ENCODE data around the gene TMEM141. TPM values are rescaled to one million over a fixed set of nuclear protein-coding genes. Genes with fewer than 3 reads are reported as not detected.
"Not testable (repeated sequence)": the region's sequence is repeated elsewhere in the genome, so short reads cannot be mapped to it uniquely, and the experiment has no call there.

The TMEM141 gene
- polyA plus RNA-seq, 3 donors = 53.5 to 81.8 (median 70.3) TPM

GRCh38 chr9:136763649-136764035 is 27.5 kb upstream of the TMEM141 start:
- no peak for DNase-seq (ENCODE audit: extremely low read depth in 1 of 11, low read depth in 9 of 11, low spot score in 4 of 11)

GRCh38 chr9:136764301-136764891 is 26.7 kb upstream of the TMEM141 start, which contains the start of gene LCN15:
TSS of gene LCN15 (minus strand) at chr9:136764518. CDS start at chr9:136764488, 30 bp downstream.
- no peak for DNase-seq (ENCODE audit: extremely low read depth in 1 of 11, low read depth in 9 of 11, low spot score in 4 of 11)

- no peak for DNase-seq (ENCODE audit: extremely low read depth in 1 of 11, low read depth in 9 of 11, low spot score in 4 of 11)
Observed at GRCh38 chr9:136765041-136765440, 26.1 kb upstream of the TMEM141 start.

GRCh38 chr9:136765745-136766409 is 25.3 kb upstream of the TMEM141 start:
- not testable (repeated sequence) for DNase-seq (ENCODE audit: extremely low read depth in 1 of 11, low read depth in 9 of 11, low spot score in 4 of 11)

GRCh38 chr9:136766410-136767120 is 24.6 kb upstream of the TMEM141 start:
- not testable (repeated sequence) for DNase-seq (ENCODE audit: extremely low read depth in 1 of 11, low read depth in 9 of 11, low spot score in 4 of 11)

GRCh38 chr9:136769710-136770191 is 21.4 kb upstream of the TMEM141 start:
- no peak for DNase-seq (ENCODE audit: extremely low read depth in 1 of 11, low read depth in 9 of 11, low spot score in 4 of 11)

GRCh38 chr9:136771907-136772415 is 19.2 kb upstream of the TMEM141 start:
- no peak for DNase-seq (ENCODE audit: extremely low read depth in 1 of 11, low read depth in 9 of 11, low spot score in 4 of 11)

- DNase-seq (ENCODE audit: extremely low read depth in 1 of 11, low read depth in 9 of 11, low spot score in 4 of 11) = no peak
Observed at GRCh38 chr9:136773386-136774044, 17.6 kb upstream of the TMEM141 start.

GRCh38 chr9:136774416-136775045 is 16.6 kb upstream of the TMEM141 start:
- DNase-seq (ENCODE audit: extremely low read depth in 1 of 11, low read depth in 9 of 11, low spot score in 4 of 11) = no peak

GRCh38 chr9:136775191-136775590 is 16.0 kb upstream of the TMEM141 start:
- DNase-seq (ENCODE audit: extremely low read depth in 1 of 11, low read depth in 9 of 11, low spot score in 4 of 11) = no peak

- DNase-seq (ENCODE audit: extremely low read depth in 1 of 11, low read depth in 9 of 11, low spot score in 4 of 11) = no peak
Observed at GRCh38 chr9:136776947-136777346, 14.2 kb upstream of the TMEM141 start.

- DNase-seq (ENCODE audit: extremely low read depth in 1 of 11, low read depth in 9 of 11, low spot score in 4 of 11) = no peak
Observed at GRCh38 chr9:136777359-136777758, 13.8 kb upstream of the TMEM141 start.

- no peak for DNase-seq (ENCODE audit: extremely low read depth in 1 of 11, low read depth in 9 of 11, low spot score in 4 of 11)
Observed at GRCh38 chr9:136779808-136780207, 11.3 kb upstream of the TMEM141 start.

GRCh38 chr9:136782452-136782851 is 8.7 kb upstream of the TMEM141 start:
- no peak for DNase-seq (ENCODE audit: extremely low read depth in 1 of 11, low read depth in 9 of 11, low spot score in 4 of 11)

- DNase-seq (ENCODE audit: extremely low read depth in 1 of 11, low read depth in 9 of 11, low spot score in 4 of 11) = no peak
Observed at GRCh38 chr9:136784249-136784996, 6.7 kb upstream of the TMEM141 start.

- no peak for DNase-seq (ENCODE audit: extremely low read depth in 1 of 11, low read depth in 9 of 11, low spot score in 4 of 11)
Observed at GRCh38 chr9:136784997-136785361, 6.2 kb upstream of the TMEM141 start.

- DNase-seq (ENCODE audit: extremely low read depth in 1 of 11, low read depth in 9 of 11, low spot score in 4 of 11) = not testable (repeated sequence)
Observed at GRCh38 chr9:136785565-136786355, 5.4 kb upstream of the TMEM141 start.

GRCh38 chr9:136786451-136786850 is 4.7 kb upstream of the TMEM141 start:
- DNase-seq (ENCODE audit: extremely low read depth in 1 of 11, low read depth in 9 of 11, low spot score in 4 of 11) = no peak

Data from renal cortex interstitium (tissue), 11 donors.